Middle frontal gyrus (tissue), 1 donor: ENCODE measurements around the gene PTPRC.

Experiments used
- DNase-seq: peaks from one replicate; pipeline ENCODE4 v3.0.0-alpha.2; 2015; ENCODE audit warnings: low spot score; ENCODE audit errors: extremely low spot score

The PTPRC gene

DNA sequence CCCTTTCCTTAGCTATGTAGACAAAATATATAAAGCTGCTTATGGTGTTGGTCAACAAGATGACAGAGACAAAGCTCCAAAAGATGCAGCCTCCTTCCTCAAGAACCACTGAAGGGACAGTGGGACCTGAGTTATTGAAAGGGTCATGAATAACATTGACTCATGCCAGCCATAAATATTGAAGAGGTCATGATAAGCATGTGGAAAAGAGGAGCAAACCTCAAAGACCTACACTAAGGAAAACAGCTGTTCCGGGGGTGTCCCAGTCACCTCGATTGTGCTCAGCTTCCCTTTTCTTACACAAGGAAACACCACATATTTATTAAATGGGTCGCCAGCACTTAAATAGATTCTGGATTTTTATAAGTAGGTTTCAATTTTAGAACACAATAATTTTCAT is 112.9 kb downstream of the PTPRC start:
- no peak for DNase-seq

DNA sequence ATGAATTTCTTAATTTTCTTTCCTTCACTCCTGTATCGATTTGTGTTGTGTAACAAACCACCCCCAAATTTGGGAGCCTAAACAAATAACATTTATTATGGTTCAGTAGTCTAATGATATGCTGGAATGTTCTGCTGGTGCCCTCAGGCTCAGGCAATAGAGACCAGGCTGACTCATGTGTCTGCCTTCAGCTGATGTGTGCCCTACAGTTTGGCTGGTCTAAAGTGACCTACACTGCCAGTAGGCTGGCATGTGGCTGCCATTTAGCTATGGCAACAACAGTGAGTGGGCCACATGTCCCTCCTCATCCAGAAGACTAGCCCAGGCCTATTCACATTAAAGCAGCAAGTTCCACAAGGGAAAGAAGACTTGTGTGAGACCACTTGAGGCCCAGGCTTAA is 115.8 kb downstream of the PTPRC start:
- no peak for DNase-seq

DNA sequence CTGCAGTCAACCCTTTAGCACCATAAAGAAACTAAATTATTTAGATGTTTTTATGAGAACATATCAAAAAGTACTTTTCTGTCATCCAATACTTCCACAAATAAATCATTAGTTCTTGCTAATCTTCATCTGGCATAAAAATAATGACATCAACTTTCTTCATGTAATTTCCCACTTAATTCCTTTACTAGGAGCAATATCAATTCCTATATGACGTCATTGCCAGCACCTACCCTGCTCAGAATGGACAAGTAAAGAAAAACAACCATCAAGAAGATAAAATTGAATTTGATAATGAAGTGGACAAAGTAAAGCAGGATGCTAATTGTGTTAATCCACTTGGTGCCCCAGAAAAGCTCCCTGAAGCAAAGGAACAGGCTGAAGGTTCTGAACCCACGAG is 116.9 kb downstream of the PTPRC start:
- DNase-seq: no peak

DNA sequence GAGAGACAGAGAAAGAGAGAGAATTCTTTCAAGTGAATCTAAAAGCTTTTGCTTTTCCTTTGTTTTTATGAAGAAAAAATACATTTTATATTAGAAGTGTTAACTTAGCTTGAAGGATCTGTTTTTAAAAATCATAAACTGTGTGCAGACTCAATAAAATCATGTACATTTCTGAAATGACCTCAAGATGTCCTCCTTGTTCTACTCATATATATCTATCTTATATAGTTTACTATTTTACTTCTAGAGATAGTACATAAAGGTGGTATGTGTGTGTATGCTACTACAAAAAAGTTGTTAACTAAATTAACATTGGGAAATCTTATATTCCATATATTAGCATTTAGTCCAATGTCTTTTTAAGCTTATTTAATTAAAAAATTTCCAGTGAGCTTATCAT is 117.6 kb downstream of the PTPRC start:
- DNase-seq: no peak

DNA sequence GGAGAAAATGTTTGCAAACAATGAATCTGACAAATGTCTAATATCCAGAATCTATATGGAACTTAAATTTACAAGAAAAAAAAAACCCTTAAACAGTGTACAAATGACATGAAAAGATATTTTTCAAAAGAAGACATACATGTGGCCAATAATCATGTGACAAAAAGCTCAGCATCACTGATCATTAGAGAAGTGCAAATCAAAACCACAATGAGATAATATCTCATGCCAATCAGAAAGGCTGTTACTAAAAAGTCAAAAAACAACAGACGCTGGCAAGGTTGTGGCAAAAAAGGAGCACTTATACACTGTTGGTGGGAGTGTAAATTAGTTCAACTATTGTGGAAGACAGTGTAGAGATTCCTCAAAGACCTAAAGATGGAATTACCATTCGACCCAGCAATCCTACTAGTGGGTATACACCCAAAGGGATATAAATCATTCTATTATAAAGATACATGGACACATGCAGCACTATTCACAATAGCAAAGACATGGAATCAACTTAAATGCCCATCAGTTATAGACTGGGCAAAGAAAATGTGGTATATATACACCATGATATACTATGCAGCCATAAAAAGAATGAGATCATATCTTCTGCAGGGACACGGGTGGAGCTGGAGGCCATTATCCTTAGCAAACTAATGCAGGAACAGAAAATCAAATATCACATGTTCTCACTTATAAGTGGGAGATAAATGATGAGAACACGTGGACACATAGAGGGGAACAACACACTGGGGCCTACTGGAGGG is 123.2 kb downstream of the PTPRC start:
- DNase-seq: no peak

DNA sequence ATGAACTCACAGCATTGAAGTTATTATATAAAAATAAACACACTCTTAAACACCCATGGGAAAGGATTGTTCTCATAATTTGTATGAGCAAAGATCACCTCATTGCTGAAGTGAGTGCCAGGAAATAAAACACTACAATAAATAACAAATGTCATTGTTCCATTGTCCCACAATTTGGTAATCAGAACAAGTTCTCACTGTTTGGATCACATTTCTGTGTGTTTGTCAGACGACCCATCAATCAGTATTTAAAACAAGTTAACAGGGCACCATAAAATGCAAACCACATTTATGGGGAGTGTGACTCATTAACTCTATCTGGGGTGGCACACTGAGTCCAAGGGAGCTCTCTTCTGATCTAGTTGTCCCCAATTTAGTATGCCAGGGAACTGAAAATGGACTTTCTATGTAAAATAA is 124.5 kb downstream of the PTPRC start:
- DNase-seq: no peak

DNA sequence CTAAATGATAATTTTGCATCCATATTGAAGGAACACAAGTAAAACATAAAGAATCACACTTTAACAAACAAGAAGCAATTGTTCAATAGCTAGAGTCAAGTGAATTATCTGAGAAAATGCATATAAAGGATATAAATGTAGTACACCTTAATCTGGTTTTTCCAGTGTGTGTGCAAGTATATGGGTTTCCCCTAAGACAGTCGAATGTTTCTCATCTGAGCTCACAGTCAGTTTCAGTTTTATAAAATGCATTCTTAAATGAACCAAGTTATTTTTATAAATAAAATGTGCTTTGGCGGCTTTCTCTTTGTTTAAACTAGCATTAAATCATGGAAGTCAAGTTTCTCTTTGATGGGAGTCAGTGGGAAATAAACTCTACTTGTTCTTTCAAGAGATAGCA is 125.9 kb downstream of the PTPRC start:
- DNase-seq: no peak

DNA sequence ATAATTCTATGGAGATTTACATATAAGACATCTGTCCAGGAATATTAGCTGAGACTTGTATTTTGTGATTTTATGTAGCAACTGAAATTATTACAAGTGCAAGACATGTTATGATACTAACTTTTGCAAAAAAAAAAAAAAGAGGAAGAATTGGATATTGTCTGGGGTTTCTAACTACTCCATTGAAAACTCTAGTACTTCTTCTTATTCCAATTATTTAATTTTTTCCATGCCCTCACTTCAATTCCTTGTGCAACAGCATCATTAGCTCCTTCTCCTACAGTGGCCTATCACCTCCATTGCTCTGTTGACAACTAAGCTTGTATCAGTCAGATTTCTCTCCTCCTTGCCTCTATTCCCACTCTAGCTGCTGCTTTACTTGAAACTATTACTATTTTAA is 126.6 kb downstream of the PTPRC start:
- DNase-seq: no peak

DNA sequence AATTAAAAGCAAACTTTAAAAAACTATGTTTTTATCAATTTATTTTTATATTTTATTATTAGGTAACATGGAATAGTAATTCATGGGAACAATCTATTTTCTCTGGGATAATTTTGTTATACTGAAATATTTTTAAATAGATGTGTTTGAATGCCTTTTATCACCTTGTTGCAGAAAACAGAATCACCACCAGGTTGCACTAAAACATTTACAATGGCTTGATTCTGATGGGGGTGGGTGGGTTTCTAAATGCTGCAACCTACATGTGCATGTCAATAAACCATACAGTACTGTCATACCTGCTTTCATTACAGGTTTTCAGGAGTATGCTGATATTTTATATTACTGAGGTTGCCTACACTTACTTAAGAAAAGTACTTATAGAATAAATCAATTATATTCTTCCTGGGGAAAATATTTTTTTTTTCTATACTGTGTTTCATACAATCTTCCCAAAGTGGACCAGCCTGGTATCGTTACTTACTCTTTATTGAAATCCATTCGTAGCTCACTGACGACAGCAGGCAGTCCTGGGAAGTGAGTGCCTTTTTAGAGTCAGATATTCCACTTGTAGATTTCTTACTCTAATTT is 132.8 kb downstream of the PTPRC start:
- no peak for DNase-seq

DNA sequence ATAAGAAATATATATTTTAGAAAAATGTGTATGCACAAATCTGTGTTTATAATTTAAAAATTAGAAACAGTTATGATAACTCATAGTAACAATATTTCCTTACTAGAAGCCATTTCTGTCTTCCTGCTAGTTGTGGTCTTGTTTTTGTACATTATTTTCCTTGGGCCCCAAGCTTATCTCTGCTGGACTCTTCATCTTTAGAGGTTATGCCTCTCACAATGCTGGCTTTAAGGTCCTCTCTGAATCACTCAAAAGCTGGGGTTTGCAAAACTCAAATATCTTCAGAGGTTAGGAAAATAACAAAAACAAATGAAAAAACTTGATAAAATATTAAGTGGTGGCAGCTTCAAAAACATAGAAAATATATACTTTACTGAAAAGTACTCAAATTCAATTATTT is 133.8 kb downstream of the PTPRC start:
- DNase-seq: no peak

DNA sequence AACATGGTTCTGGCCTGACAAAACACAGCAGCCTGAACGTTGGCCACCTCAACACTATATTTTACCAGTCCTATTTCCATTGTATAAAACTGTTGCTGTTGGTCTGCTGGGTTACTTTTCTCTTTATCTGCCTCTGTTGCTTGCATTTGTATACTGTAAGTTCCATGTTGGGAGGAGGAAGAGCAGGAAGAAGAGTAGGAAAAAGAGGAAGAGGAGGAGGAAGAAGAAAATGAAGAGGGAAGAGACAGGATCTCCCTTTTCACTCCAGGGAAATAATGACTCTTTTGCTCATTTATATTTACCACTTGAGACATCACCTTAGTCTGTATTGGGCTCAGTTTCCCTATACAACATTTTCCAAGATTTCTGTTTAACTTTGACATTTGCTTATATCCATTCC is 134.2 kb downstream of the PTPRC start:
- DNase-seq: no peak

DNA sequence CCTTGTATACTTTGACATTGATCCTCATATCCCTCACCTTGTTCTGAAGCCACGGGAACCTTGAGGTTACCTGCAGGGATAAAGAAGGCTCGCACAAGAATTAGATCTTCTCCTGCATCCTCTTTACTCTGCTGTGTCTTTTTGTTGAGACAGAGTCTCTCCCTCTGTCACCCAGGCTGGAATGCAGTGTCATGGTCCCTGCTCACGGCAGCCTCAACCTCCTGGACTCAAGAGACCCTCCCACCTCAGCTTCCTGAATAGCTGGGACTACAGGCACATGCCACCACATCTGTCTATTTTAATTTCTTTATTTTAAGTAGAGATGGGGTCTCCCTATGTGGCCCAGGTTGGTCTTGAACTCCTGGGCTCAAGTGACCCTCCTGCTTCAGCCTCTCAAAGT is 134.7 kb downstream of the PTPRC start:
- DNase-seq: no peak

DNA sequence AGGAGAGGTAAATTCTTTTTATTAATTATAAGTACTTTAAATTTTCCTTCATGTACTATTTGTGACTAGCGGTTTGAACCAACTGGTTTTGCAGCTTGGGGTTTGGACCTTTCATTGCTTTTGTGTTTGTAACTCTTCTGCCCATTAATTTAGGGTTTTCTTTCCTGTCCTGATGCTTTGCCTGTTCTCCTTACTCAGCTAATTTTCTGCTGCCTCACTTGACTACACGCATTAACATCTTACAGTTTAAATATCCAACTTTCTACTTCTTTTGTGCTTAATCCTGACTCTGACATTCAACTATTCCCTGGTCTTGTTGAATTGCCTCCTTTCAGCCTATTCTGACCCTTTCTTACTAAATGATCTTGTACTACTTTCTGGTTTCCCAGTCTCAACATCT is 135.6 kb downstream of the PTPRC start:
- no peak for DNase-seq

DNA sequence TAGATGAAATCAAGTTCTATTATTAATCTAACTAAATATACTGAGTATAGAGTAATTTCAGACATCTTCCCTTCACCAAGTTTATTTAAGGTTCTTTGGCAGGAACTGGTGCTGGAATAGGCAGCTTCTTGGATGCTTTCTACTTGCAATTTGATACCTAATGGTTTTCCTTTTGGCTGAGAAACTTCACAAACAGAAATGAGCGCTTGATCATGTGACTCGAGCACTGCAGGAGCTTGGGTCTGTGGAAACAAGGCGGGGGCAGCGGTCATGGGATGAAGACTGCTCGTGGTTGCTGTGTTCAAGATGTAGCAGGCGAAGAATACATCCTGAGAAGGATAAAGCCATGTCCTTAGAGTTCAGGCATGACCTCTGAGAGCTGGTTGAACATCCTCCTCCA is 136.8 kb downstream of the PTPRC start:
- no peak for DNase-seq

DNA sequence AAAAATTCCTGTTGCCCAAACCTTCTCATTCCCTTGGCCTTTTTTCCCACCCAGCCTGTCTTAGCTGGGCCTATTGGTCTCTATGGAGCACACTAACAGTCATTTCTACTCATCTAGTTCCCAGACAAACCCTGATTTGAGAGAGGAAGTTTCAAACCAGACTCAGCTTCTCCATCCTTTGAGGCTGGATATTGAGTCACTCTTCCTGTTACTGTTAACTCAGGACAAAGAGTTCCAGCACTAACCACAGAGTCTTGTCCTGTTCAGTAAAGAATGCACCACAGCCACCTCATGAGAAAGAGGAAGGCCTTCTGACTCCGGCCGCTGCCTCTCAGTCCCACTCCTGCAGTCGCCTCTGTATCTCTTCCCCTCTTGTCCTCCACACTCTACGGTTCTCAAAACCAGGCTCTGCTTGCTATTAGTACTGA is 137.8 kb downstream of the PTPRC start:
- DNase-seq: no peak

DNA sequence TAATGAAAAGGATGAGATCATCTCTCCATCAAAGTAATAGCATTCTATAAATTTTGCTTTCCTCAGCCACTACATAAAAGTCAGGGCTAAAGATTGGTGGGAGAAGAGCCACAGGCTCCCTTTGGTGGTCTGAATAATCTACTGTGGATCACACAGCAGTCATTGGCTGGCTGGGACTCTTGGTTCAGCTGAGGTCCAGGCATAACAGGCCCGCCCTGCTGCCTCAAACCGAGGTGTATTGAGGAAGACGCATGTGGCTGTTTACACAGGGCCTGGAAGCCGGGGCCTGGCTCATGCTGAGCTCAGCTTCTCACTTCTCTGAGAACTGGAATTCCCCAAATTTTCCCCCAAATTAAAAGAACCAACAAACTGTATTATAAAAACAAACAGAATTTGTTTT is 139.2 kb downstream of the PTPRC start:
- no peak for DNase-seq

DNA sequence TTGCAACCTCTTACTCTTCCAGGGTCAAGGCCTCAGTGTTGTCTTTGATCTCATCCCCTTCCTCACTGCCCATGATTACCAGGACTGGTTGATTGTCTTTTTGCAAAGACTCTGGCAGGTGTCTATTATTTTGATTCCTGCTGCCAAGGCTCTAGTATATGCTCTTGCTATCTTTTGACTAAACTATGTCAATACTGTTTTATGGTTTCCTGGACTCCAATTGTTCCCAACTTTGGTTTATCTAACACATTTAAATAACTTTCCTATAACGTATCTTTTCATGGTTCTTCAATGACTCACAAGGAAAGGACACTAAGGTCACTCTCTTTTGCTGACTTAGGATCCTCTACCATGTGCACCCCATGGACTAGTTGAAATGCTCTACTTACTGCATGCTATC is 141.5 kb downstream of the PTPRC start:
- DNase-seq: no peak

DNA sequence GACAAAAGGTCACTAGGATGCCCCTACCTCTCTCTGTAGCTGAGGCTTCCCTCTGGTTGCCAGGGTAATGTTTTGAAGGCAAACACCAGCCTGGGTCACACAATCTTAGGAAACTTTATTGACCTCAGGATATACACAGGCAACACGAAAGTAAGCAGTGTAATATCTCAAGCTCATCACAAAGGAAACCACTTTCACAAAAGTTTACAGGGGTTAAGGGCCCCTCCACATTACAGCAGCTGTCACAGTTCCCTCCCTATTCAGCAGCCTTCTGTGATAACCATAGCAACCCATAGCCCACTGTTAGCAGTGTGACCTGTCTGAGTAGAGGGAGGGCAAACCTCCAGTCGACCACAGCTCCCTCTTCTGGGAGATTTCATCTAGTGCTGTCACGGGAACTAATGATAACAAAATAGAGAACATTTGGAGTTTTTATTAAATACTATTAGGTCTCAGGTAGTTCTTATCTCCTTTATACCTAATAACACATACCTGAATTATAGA is 149.8 kb downstream of the PTPRC start:
- DNase-seq: no peak

DNA sequence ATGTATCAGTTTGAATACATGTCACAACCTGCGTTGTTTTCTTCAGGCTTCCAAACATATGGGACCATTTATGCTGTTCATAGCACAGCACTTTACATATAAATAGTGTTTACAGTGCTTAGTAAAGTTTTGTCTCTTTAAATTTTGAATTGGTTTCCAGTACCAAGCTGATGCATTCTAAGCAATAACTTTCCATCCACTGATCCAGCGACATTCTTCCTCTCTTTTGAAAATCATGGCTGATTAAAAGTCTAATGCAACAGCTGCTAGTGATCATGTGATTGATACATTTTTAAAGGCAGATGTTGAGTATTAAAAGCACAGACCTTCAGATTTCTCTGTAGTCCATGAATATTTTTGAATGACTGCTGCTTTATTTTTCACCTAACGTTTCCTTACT is 154.9 kb downstream of the PTPRC start:
- DNase-seq: no peak

DNA sequence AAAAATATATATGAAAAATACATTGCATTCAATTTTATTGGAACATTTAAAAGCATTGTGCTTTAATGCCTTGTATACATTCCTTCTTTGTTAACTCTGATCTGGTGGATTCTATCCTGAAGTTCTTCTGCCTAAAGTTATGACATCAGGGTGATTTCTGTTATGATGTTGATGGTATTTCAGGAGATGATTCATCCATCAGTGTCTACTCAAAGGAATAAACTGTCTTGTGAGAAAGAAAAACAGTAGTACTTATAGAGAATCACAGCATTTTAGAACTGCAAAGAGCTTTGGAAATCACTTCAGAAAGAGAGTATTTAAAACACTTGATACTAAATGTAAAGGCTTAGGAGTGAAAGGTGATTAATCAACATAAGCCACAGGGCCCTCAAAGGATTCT is 155.7 kb downstream of the PTPRC start:
- DNase-seq: no peak

DNA sequence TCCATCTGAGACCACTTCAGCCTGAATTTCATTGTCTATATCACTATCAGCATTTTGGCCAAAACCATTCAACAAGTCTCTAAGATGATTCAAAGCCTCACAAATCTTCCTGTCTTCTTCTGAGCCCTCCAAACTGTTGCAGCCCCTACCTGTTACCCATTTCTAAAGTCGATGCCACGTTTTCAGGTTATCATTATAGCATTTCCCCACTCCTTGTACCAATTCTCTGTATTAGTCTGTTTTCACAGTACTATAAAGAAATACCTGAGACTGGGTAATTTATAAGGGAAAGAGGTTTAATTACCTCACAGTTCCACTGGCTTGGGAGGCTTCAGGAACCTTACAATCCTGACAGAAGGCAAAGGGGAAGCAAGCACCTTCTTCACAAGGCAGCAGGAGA is 158.8 kb downstream of the PTPRC start:
- DNase-seq: no peak

DNA sequence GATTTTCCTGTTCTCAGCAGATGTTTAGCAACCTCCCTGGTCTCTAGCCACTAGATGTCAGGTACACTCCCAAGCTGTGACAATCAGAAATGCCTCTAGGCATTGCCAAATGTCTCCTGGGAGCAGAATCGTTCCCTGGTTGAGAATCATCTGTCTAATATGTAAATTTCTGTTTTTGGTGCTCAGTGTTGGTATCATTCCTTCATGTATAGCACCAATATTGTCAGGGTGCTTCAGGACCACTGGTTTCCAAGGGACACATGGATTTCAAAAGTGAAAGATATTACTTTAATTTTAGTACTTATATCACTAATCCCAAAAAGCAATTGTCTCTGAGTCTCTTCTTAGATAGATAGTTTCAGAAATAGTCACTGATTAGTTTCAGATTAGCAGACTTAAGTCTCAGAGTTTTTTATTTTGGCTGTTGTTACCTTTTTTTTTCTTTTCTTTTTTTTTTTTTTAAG is 160.1 kb downstream of the PTPRC start:
- no peak for DNase-seq

DNA sequence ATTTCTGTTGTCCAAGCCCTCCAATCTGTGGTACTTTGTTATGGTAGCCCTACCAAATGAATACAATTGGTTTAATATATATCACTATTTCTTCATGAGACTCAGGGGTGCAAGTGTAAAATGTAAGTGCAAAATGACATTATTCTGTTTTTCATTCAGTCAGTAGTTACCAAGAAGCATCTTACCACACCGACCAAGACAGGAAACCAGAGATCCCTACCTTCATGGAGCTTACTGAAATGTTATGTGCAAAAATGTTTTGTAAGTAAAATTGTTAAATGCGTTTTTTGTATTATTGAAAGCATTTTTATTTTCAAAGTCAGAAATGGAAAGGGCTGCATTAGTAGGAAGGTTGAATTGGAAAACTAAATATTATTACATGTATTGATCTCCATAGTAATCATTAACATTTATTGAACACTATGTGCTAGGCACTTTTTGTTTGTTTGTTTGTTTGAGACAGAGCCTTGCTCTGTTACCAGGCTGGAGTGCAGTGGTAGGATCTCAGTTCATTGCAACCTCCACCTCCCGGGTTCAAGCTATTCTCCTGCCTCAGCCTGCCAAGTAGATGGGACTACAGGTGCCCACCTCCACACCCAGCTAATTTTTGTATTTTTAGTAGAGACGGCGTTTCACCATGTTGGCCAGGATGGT is 166.8 kb downstream of the PTPRC start:
- no peak for DNase-seq
